Chondrocyte (in vitro differentiated cells): ENCODE results near the gene HTR3D. TPM values are rescaled to one million over a fixed set of nuclear protein-coding genes. Genes with fewer than 3 reads are reported as not detected.

Experiments
- DNase-seq: peaks from one replicate; pipeline ENCODE4 v3.0.0; 2021; ENCODE audit warnings: mixed read lengths, low spot score
- H3K27ac Mint-ChIP-seq: one replicate; pipeline ENCODE4 v1.8.0; 2021; ENCODE audit warnings: mild to moderate bottlenecking, moderate library complexity, mixed read lengths; ENCODE audit not compliant: unreplicated experiment
- H3K27me3 Mint-ChIP-seq: 2 replicates; pipeline ENCODE4 v1.8.0; 2021; ENCODE audit warnings: low read depth, mixed read lengths
- H3K36me3 Mint-ChIP-seq: 2 replicates; pipeline ENCODE4 v1.8.0; 2021; ENCODE audit warnings: low read depth, mixed read lengths
- H3K4me1 Mint-ChIP-seq: 2 replicates; pipeline ENCODE4 v1.8.0; 2021; ENCODE audit warnings: low read depth, mild to moderate bottlenecking, mixed read lengths
- H3K4me3 Mint-ChIP-seq: one replicate; pipeline ENCODE4 v1.8.0; 2021; ENCODE audit warnings: mild to moderate bottlenecking, moderate library complexity, mixed read lengths; ENCODE audit not compliant: unreplicated experiment
- H3K9me3 Mint-ChIP-seq: 2 replicates; pipeline ENCODE4 v1.8.0; 2021; ENCODE audit warnings: low read depth, mixed read lengths
- CTCF ChIP-seq: fragments of 200-600 bp; sonication (generic); IDR thresholded peaks from 2 replicates; pipeline ENCODE4 v1.5.0; 2021; ENCODE audit warnings: antibody characterized with exemption, mild to moderate bottlenecking, moderate library complexity
- total RNA-seq: library from RNA; stranded (reverse); gene quantifications from 3 replicates; pipeline ENCODE4 v1.2.1, GENCODE V29; 2021

Gene HTR3D
- total RNA-seq, 1 donor from 2014 or later: not detected

- H3K27ac Mint-ChIP-seq: no peak overlapping the region
- TF ChIP-seq CTCF: no peak
- peaks cover 19% of the 10 kb centered on the region for H3K36me3 Mint-ChIP-seq
- no peaks in the 10 kb centered on the region for H3K9me3 Mint-ChIP-seq
- no peaks in the 10 kb centered on the region for H3K27me3 Mint-ChIP-seq
- no peak overlapping the region for H3K4me3 Mint-ChIP-seq
- peaks cover 17% of the 10 kb centered on the region for H3K4me1 Mint-ChIP-seq
- no peak for DNase-seq
Observed at GRCh38 chr3:184011230-184011876, 20.2 kb upstream of the HTR3D start.

GRCh38 chr3:184011937-184012889, 19.3 kb upstream of the HTR3D start:
- H3K27me3 Mint-ChIP-seq: no peaks in the 10 kb centered on the region
- no peak overlapping the region for H3K27ac Mint-ChIP-seq
- no peak for TF ChIP-seq CTCF
- DNase-seq: no peak
- H3K4me1 Mint-ChIP-seq: peaks cover 21% of the 10 kb centered on the region
- no peak overlapping the region for H3K4me3 Mint-ChIP-seq
- H3K9me3 Mint-ChIP-seq: no peaks in the 10 kb centered on the region
- H3K36me3 Mint-ChIP-seq: peaks cover 19% of the 10 kb centered on the region

GRCh38 chr3:184015381-184016019, 16.0 kb upstream of the HTR3D start:
- no peak for TF ChIP-seq CTCF
- Mint-ChIP-seq H3K9me3 (no peaks in the 10 kb centered on the region), H3K4me3 (no peak overlapping the region), H3K27me3 (no peaks in the 10 kb centered on the region), H3K4me1 (peaks cover 28% of the 10 kb centered on the region), H3K27ac (no peak overlapping the region), H3K36me3 (peaks cover 15% of the 10 kb centered on the region)
- no peak for DNase-seq

- DNase-seq: no peak
- H3K4me1 Mint-ChIP-seq: peaks cover 28% of the 10 kb centered on the region
- no peak overlapping the region for H3K4me3 Mint-ChIP-seq
- H3K36me3 Mint-ChIP-seq: peaks cover 14% of the 10 kb centered on the region
- H3K27ac Mint-ChIP-seq: no peak overlapping the region
- no peak for TF ChIP-seq CTCF
- H3K9me3 Mint-ChIP-seq: no peaks in the 10 kb centered on the region
- peaks cover 3% of the 10 kb centered on the region for H3K27me3 Mint-ChIP-seq
Observed at GRCh38 chr3:184016169-184016570, 15.4 kb upstream of the HTR3D start.
